LHCN-M2 (cell line): Measurements from ENCODE around the gene FAM20C. TPM values are rescaled to one million over a fixed set of nuclear protein-coding genes. Genes with fewer than 3 reads are reported as not detected.

Experiments
- DNase-seq: peaks from one replicate; pipeline ENCODE4 v3.0.0-alpha.2; 2012; ENCODE audit warnings: low read depth
- total RNA-seq: library from RNA; depleted of rRNA; stranded (reverse); fragments of >200 nt; gene quantifications from 2 replicates; pipeline ENCODE4 v1.2.3, GENCODE V29; 2014

Gene FAM20C
- total RNA-seq, 1 experiment from 2014 or later = 36.4 TPM

GRCh38 chr7:223118-223800, 30.9 kb downstream of the FAM20C start:
- no peak for DNase-seq

GRCh38 chr7:223861-224260, 31.5 kb downstream of the FAM20C start:
- no peak for DNase-seq

- DNase-seq = peak; percentile 11
Observed at GRCh38 chr7:226281-226895, 34.0 kb downstream of the FAM20C start.

GRCh38 chr7:227926-228325, 35.6 kb downstream of the FAM20C start:
- no peak for DNase-seq

GRCh38 chr7:228610-229009, 36.2 kb downstream of the FAM20C start:
- no peak for DNase-seq

- DNase-seq = peak; percentile 66
Observed at GRCh38 chr7:229184-229964, 37.0 kb downstream of the FAM20C start.

- no peak for DNase-seq
Observed at GRCh38 chr7:230274-230673, 37.9 kb downstream of the FAM20C start.

GRCh38 chr7:231030-231857, 38.9 kb downstream of the FAM20C start:
- peak; percentile 18 for DNase-seq

GRCh38 chr7:231858-232246, 39.5 kb downstream of the FAM20C start:
- no peak for DNase-seq

- peak; percentile 23 for DNase-seq
Observed at GRCh38 chr7:232410-233248, 40.3 kb downstream of the FAM20C start.

- DNase-seq = no peak
Observed at GRCh38 chr7:233249-234035, 41.1 kb downstream of the FAM20C start.

- no peak for DNase-seq
Observed at GRCh38 chr7:234051-234707, 41.8 kb downstream of the FAM20C start.

GRCh38 chr7:234708-235553, 42.6 kb downstream of the FAM20C start:
- no peak for DNase-seq

- DNase-seq = no peak
Observed at GRCh38 chr7:235576-236395, 43.4 kb downstream of the FAM20C start.

- no peak for DNase-seq
Observed at GRCh38 chr7:236967-237366, 44.6 kb downstream of the FAM20C start.

- no peak for DNase-seq
Observed at GRCh38 chr7:237385-237784, 45.0 kb downstream of the FAM20C start.

GRCh38 chr7:240146-240676, 47.8 kb downstream of the FAM20C start:
- no peak for DNase-seq
